ENCODE results near the gene PER3. TPM values are rescaled to one million over a fixed set of nuclear protein-coding genes. Genes with fewer than 3 reads are reported as not detected.

Gene PER3
- total RNA-seq, 1 donor from 2014 or later: 11.5 TPM

GRCh38 chr1:7862211-7863060 lies 78.3 kb downstream of the PER3 start:
- no peak for TF ChIP-seq CTCF (IDR thresholded peaks at IDR 0.05; ENCODE audit: unreplicated experiment)
- Mint-ChIP-seq H3K27me3 (ENCODE audit: low read depth) (no peaks in the 10 kb centered on the region), H3K4me3 (no peak overlapping the region), H3K9me3 (no peaks in the 10 kb centered on the region), H3K4me1 (no peaks in the 10 kb centered on the region), H3K36me3 (no peaks in the 10 kb centered on the region), H3K27ac (no peak overlapping the region)
- no peak for DNase-seq (ENCODE audit: low spot score in 2 of 2, unreplicated experiment in 2 of 2)

- no peak for TF ChIP-seq CTCF (IDR thresholded peaks at IDR 0.05; ENCODE audit: unreplicated experiment)
- H3K27ac Mint-ChIP-seq: no peak overlapping the region
- no peaks in the 10 kb centered on the region for H3K36me3 Mint-ChIP-seq
- no peak for DNase-seq (ENCODE audit: low spot score in 2 of 2, unreplicated experiment in 2 of 2)
- H3K4me3 Mint-ChIP-seq: no peak overlapping the region
- H3K9me3 Mint-ChIP-seq: no peaks in the 10 kb centered on the region
- H3K4me1 Mint-ChIP-seq: no peaks in the 10 kb centered on the region
- H3K27me3 Mint-ChIP-seq (ENCODE audit: low read depth): no peaks in the 10 kb centered on the region
Observed at GRCh38 chr1:7863756-7864328, 79.8 kb downstream of the PER3 start.

- no peak overlapping the region for H3K4me3 Mint-ChIP-seq
- H3K27ac Mint-ChIP-seq: no peak overlapping the region
- no peaks in the 10 kb centered on the region for H3K27me3 Mint-ChIP-seq (ENCODE audit: low read depth)
- H3K36me3 Mint-ChIP-seq: no peaks in the 10 kb centered on the region
- H3K4me1 Mint-ChIP-seq: no peaks in the 10 kb centered on the region
- no peak for DNase-seq (ENCODE audit: low spot score in 2 of 2, unreplicated experiment in 2 of 2)
- no peaks in the 10 kb centered on the region for H3K9me3 Mint-ChIP-seq
- TF ChIP-seq CTCF (IDR thresholded peaks at IDR 0.05; ENCODE audit: unreplicated experiment): no peak
Observed at GRCh38 chr1:7865978-7866377, 81.9 kb downstream of the PER3 start.

- DNase-seq (ENCODE audit: low spot score in 2 of 2, unreplicated experiment in 2 of 2): no peak
- no peaks in the 10 kb centered on the region for H3K36me3 Mint-ChIP-seq
- no peaks in the 10 kb centered on the region for H3K9me3 Mint-ChIP-seq
- no peaks in the 10 kb centered on the region for H3K4me1 Mint-ChIP-seq
- H3K27ac Mint-ChIP-seq: no peak overlapping the region
- no peaks in the 10 kb centered on the region for H3K27me3 Mint-ChIP-seq (ENCODE audit: low read depth)
- no peak overlapping the region for H3K4me3 Mint-ChIP-seq
- no peak for TF ChIP-seq CTCF (IDR thresholded peaks at IDR 0.05; ENCODE audit: unreplicated experiment)
Observed at GRCh38 chr1:7868070-7868780, 84.1 kb downstream of the PER3 start.

- no peak for TF ChIP-seq CTCF (IDR thresholded peaks at IDR 0.05; ENCODE audit: unreplicated experiment)
- H3K27ac Mint-ChIP-seq: no peak overlapping the region
- no peaks in the 10 kb centered on the region for H3K9me3 Mint-ChIP-seq
- H3K36me3 Mint-ChIP-seq: no peaks in the 10 kb centered on the region
- no peak overlapping the region for H3K4me3 Mint-ChIP-seq
- DNase-seq (ENCODE audit: low spot score in 2 of 2, unreplicated experiment in 2 of 2): no peak
- no peaks in the 10 kb centered on the region for H3K4me1 Mint-ChIP-seq
- H3K27me3 Mint-ChIP-seq (ENCODE audit: low read depth): no peaks in the 10 kb centered on the region
Observed at GRCh38 chr1:7869136-7869920, 85.2 kb downstream of the PER3 start.
